Measurements from ENCODE around the gene FAM98B. TPM values are rescaled to one million over a fixed set of nuclear protein-coding genes. Genes with fewer than 3 reads are reported as not detected.

FAM98B gene
- total and polyA plus RNA-seq, 9 of the 15 experiments (the other 6 are each of a cell fraction or from before 2014, with no cell fraction given): 3.1 to 42.0 (median 9.4) TPM

- TF ChIP-seq FOXA3 (CRISPR knock-in tag; conservative IDR thresholded peaks at IDR 0.05 in 1 of 2, IDR thresholded peaks at IDR 0.05 in 1 of 2): no peak
- TF ChIP-seq U2AF2 (optimal IDR thresholded peaks at IDR 0.05; ENCODE audit: low read depth, low read length): no peak
- TF ChIP-seq SNIP1 (IDR thresholded peaks at IDR 0.05; ENCODE audit: low read depth): no peak
- no peak for TF ChIP-seq TGIF2 (CRISPR knock-in tag; IDR thresholded peaks at IDR 0.05)
- TF ChIP-seq ATF4 (CRISPR knock-in tag; IDR thresholded peaks at IDR 0.05): no peak
- TF ChIP-seq ZNF398 (CRISPR knock-in tag; IDR thresholded peaks at IDR 0.05): no peak
- TF ChIP-seq ZNF318 (IDR thresholded peaks at IDR 0.05; ENCODE audit: borderline replicate concordance in 1 of 2, low read depth in 1 of 2): no peak
- no peak for TF ChIP-seq BRF1 (IDR thresholded peaks at IDR 0.05; ENCODE audit: borderline replicate concordance, extremely low read depth, insufficient read length)
- no peak for TF ChIP-seq ZBTB5 (IDR thresholded peaks at IDR 0.05)
- TF ChIP-seq MNT (conservative IDR thresholded peaks at IDR 0.05): peak; percentile 64 to 82
These were observed at the start of gene FAM98B (continued) for GRCh38 chr15:38453971-38454695.
